Measurements from ENCODE around the gene C9orf50.

C9orf50 gene

GRCh38 chr9:129591916-129592315, 29.0 kb downstream of the C9orf50 start:
- no peak for DNase-seq (ENCODE audit: low read depth, low spot score)

- DNase-seq (ENCODE audit: low read depth, low spot score), result no peak
These were observed 30.4 kb downstream of the C9orf50 start for GRCh38 chr9:129590466-129590865.

GRCh38 chr9:129587487-129588262, 33.2 kb downstream of the C9orf50 start:
- peak; percentile 97 for DNase-seq (ENCODE audit: low read depth, low spot score)

- no peak for DNase-seq (ENCODE audit: low read depth, low spot score)
These were observed 34.2 kb downstream of the C9orf50 start for GRCh38 chr9:129586685-129587084.

GRCh38 chr9:129586245-129586644, 34.7 kb downstream of the C9orf50 start:
- DNase-seq (ENCODE audit: low read depth, low spot score), result no peak

- DNase-seq (ENCODE audit: low read depth, low spot score), result no peak
These were observed 35.5 kb downstream of the C9orf50 start for GRCh38 chr9:129585352-129585751.

- DNase-seq (ENCODE audit: low read depth, low spot score), result peak; percentile 76
These were observed 36.8 kb downstream of the C9orf50 start for GRCh38 chr9:129584136-129584535.

GRCh38 chr9:129583308-129584038, 37.4 kb downstream of the C9orf50 start:
- DNase-seq (ENCODE audit: low read depth, low spot score), result peak; percentile 1

GRCh38 chr9:129582855-129583254, 38.0 kb downstream of the C9orf50 start:
- DNase-seq (ENCODE audit: low read depth, low spot score), result no peak

- no peak for DNase-seq (ENCODE audit: low read depth, low spot score)
These were observed 39.3 kb downstream of the C9orf50 start for GRCh38 chr9:129581505-129582189.

- DNase-seq (ENCODE audit: low read depth, low spot score), result no peak
These were observed 40.5 kb downstream of the C9orf50 start for GRCh38 chr9:129580211-129580915.

- DNase-seq (ENCODE audit: low read depth, low spot score), result no peak
These were observed 41.6 kb downstream of the C9orf50 start for GRCh38 chr9:129579294-129579693.

GRCh38 chr9:129576546-129577543, 44.1 kb downstream of the C9orf50 start:
- no peak for DNase-seq (ENCODE audit: low read depth, low spot score)

- no peak for DNase-seq (ENCODE audit: low read depth, low spot score)
These were observed 45.1 kb downstream of the C9orf50 start for GRCh38 chr9:129575818-129576217.

- peak; percentile 1 for DNase-seq (ENCODE audit: low read depth, low spot score)
These were observed 45.9 kb downstream of the C9orf50 start for GRCh38 chr9:129574911-129575585.

- DNase-seq (ENCODE audit: low read depth, low spot score), result no peak
These were observed 46.9 kb downstream of the C9orf50 start for GRCh38 chr9:129573977-129574376.

GRCh38 chr9:129572517-129572916, 48.4 kb downstream of the C9orf50 start:
- DNase-seq (ENCODE audit: low read depth, low spot score), result peak; percentile 15

GRCh38 chr9:129572052-129572425, 48.9 kb downstream of the C9orf50 start:
- no peak for DNase-seq (ENCODE audit: low read depth, low spot score)

- DNase-seq (ENCODE audit: low read depth, low spot score), result no peak
These were observed 49.4 kb downstream of the C9orf50 start for GRCh38 chr9:129571298-129572051.

Measured in ELF-1 (cell line).